IMR-90 (cell line): ENCODE data around the gene PSMD1. TPM values are rescaled to one million over a fixed set of nuclear protein-coding genes. Genes with fewer than 3 reads are reported as not detected.

ENCODE experiments used
- ATAC-seq: fragments of 200-7000 bp; cut with Tn5 transposase; 2 replicates; pipeline ENCODE4 v1.9.1; 2020; ENCODE audit warnings: low read depth, mild to moderate bottlenecking, moderate library complexity
- BruUV-seq: library from RNA; stranded (reverse); fragments of 400-500 nt; replicated peaks from 2 replicates; lab custom pipeline; 2021; lab: Mats Ljungman, UMichigan
- CTCF ChIA-PET: fragments of 300-600 bp; formaldehyde crosslinking; extraction: SDS; loops from one replicate; lab custom pipeline; 2021; ENCODE audit warnings: antibody characterized with exemption; lab: Yijun Ruan, JAX
- POLR2A ChIA-PET: fragments of 300-600 bp; sonication (Branson Sonifier 250); formaldehyde crosslinking; loops from one replicate; lab custom pipeline; 2022; ENCODE audit warnings: antibody characterized with exemption; ENCODE audit not compliant: unreplicated experiment; lab: Charles Lee
- DNase-seq: peaks from one replicate; pipeline ENCODE4 v3.0.0; 2013
- H2AFZ ChIP-seq: replicated peaks from 2 replicates; pipeline ENCODE3; 2013; ENCODE audit warnings: low read length, mild to moderate bottlenecking; ENCODE audit not compliant: poor library complexity
- H2AK5ac ChIP-seq: 2 replicates; pipeline ENCODE4 v1.6.1; 2013; ENCODE audit warnings: low read depth, low read length, inconsistent platforms
- H2AK9ac ChIP-seq: replicated peaks from 2 replicates; pipeline ENCODE3; 2013; ENCODE audit warnings: mild to moderate bottlenecking, low read depth, low read length, moderate library complexity; ENCODE audit not compliant: poor library complexity
- H2BK120ac ChIP-seq: 2 replicates; pipeline ENCODE4 v1.6.1; 2013; ENCODE audit warnings: low read depth, low read length, inconsistent platforms
- H2BK15ac ChIP-seq: 3 replicates; pipeline ENCODE4 v1.6.1; 2013; ENCODE audit warnings: low read depth, low read length, inconsistent platforms
- H2BK20ac ChIP-seq: 2 replicates; pipeline ENCODE4 v1.6.1; 2013; ENCODE audit warnings: low read depth, mild to moderate bottlenecking, inconsistent platforms, low read length, moderate library complexity
- H2BK5ac ChIP-seq: 2 replicates; pipeline ENCODE4 v1.6.1; 2013; ENCODE audit warnings: mild to moderate bottlenecking, low read depth, low read length, inconsistent platforms; ENCODE audit not compliant: poor library complexity, severe bottlenecking
- H3K14ac ChIP-seq: replicated peaks from 2 replicates; pipeline ENCODE4 v1.6.1; 2013; ENCODE audit warnings: low read depth, low read length, inconsistent platforms
- H3K18ac ChIP-seq: 2 replicates; pipeline ENCODE4 v1.6.1; 2013; ENCODE audit warnings: low read depth, low read length, control low read depth
- H3K23ac ChIP-seq: 2 replicates; pipeline ENCODE4 v1.6.1; 2013; ENCODE audit warnings: low read depth, low read length, inconsistent platforms
- H3K27ac ChIP-seq: 2 replicates; pipeline ENCODE4 v1.5.1; 2013; ENCODE audit warnings: mild to moderate bottlenecking, control low read depth, low read length; ENCODE audit not compliant: insufficient read depth
- H3K27me3 ChIP-seq: 2 replicates; pipeline ENCODE4 v1.6.1; 2013; ENCODE audit warnings: low read length; ENCODE audit not compliant: control insufficient read depth, insufficient read depth
- H3K36me3 ChIP-seq: 2 replicates; pipeline ENCODE4 v1.6.1; 2013; ENCODE audit warnings: low read length, mixed read lengths; ENCODE audit not compliant: control insufficient read depth, insufficient read depth
- H3K4ac ChIP-seq: 2 replicates; pipeline ENCODE4 v1.6.1; 2013; ENCODE audit warnings: low read depth, low read length, inconsistent platforms
- H3K4me1 ChIP-seq: 2 replicates; pipeline ENCODE4 v1.6.1; 2013; ENCODE audit warnings: low read length, mixed read lengths; ENCODE audit not compliant: control insufficient read depth, insufficient read depth
- H3K4me2 ChIP-seq: 2 replicates; pipeline ENCODE4 v1.6.1; 2013; ENCODE audit warnings: low read depth, mild to moderate bottlenecking, control low read depth, low read length, moderate library complexity
- H3K4me3 ChIP-seq: 2 replicates; pipeline ENCODE4 v1.5.1; 2013; ENCODE audit warnings: low read depth, mild to moderate bottlenecking, control low read depth, low read length, moderate library complexity; ENCODE audit not compliant: insufficient read depth
- H3K56ac ChIP-seq: 2 replicates; pipeline ENCODE4 v1.6.1; 2013; ENCODE audit warnings: low read length, inconsistent platforms; ENCODE audit not compliant: insufficient read depth; ENCODE audit errors: extremely low read depth
- H3K79me1 ChIP-seq, 2 experiments: 2 replicates each; pipeline ENCODE4 v1.6.1; 2013; ENCODE audit warnings: low read length in 2 of 2, inconsistent platforms in 1 of 2, low read depth in 1 of 2
- H3K9ac ChIP-seq: 2 replicates; pipeline ENCODE4 v1.6.1; 2013; ENCODE audit warnings: low read depth, low read length, control low read depth
- H3K9me1 ChIP-seq: 2 replicates; pipeline ENCODE4 v1.6.1; 2013; ENCODE audit warnings: low read length, inconsistent platforms; ENCODE audit not compliant: insufficient read depth
- H3K9me3 ChIP-seq: 2 replicates; pipeline ENCODE4 v1.6.1; 2013; ENCODE audit warnings: low read length; ENCODE audit not compliant: control insufficient read depth, insufficient read depth
- H4K20me1 ChIP-seq: 2 replicates; pipeline ENCODE4 v1.6.1; 2013; ENCODE audit warnings: low read length, inconsistent platforms; ENCODE audit not compliant: insufficient read depth
- H4K5ac ChIP-seq: 2 replicates; pipeline ENCODE4 v1.6.1; 2013; ENCODE audit warnings: mild to moderate bottlenecking, low read depth, low read length, control low read depth
- H4K8ac ChIP-seq, 2 experiments: 2 replicates each; pipeline ENCODE4 v1.6.1; 2013; ENCODE audit warnings: low read depth in 2 of 2, low read length in 2 of 2, control low read depth in 1 of 2, inconsistent platforms in 1 of 2
- H4K91ac ChIP-seq: 2 replicates; pipeline ENCODE4 v1.6.1; 2013; ENCODE audit warnings: low read depth, low read length, inconsistent platforms; ENCODE audit not compliant: insufficient read depth
- BHLHE40 ChIP-seq: fragments of 150-350 bp; IDR thresholded peaks from 2 replicates; pipeline ENCODE4 v1.6.1; 2016; ENCODE audit warnings: mild to moderate bottlenecking, low read depth, low read length
- CEBPB ChIP-seq: IDR thresholded peaks from 2 replicates; pipeline ENCODE4 v1.6.1; 2012; ENCODE audit warnings: low read depth, low read length, improper control_type of control experiment
- CHD1 ChIP-seq: IDR thresholded peaks from 2 replicates; pipeline ENCODE4 v1.6.1; 2012; ENCODE audit warnings: low read depth, low read length, improper control_type of control experiment
- FOS ChIP-seq: fragments of 150-350 bp; IDR thresholded peaks from 2 replicates; pipeline ENCODE4 v1.6.1; 2016; ENCODE audit warnings: low read depth, low read length
- MAFK ChIP-seq: IDR thresholded peaks from 2 replicates; pipeline ENCODE4 v1.6.1; 2012; ENCODE audit warnings: low read depth, low read length, improper control_type of control experiment
- MAZ ChIP-seq: IDR thresholded peaks from 2 replicates; pipeline ENCODE4 v1.6.1; 2012; ENCODE audit warnings: low read depth, mild to moderate bottlenecking, low read length, improper control_type of control experiment, moderate library complexity, borderline replicate concordance
- MXI1 ChIP-seq: IDR thresholded peaks from 2 replicates; pipeline ENCODE4 v1.6.1; 2012; ENCODE audit warnings: low read depth, mild to moderate bottlenecking, low read length, moderate library complexity, borderline replicate concordance
- NFE2L2 ChIP-seq: fragments of 150-350 bp; IDR thresholded peaks from 2 replicates; pipeline ENCODE4 v1.6.1; 2016; ENCODE audit warnings: low read depth, mild to moderate bottlenecking, low read length
- POLR2A ChIP-seq: IDR thresholded peaks from 2 replicates; pipeline ENCODE4 v1.6.1; 2012; ENCODE audit warnings: mild to moderate bottlenecking, low read depth, low read length
- RAD21 ChIP-seq: IDR thresholded peaks from 2 replicates; pipeline ENCODE4 v1.6.1; 2012; ENCODE audit warnings: low read length, improper control_type of control experiment
- RCOR1 ChIP-seq: IDR thresholded peaks from 2 replicates; pipeline ENCODE4 v1.6.1; 2012; ENCODE audit warnings: mild to moderate bottlenecking, low read length, improper control_type of control experiment; ENCODE audit not compliant: insufficient replicate concordance
- RFX5 ChIP-seq: IDR thresholded peaks from 2 replicates; pipeline ENCODE4 v1.8.0; 2012; ENCODE audit warnings: low read depth, mild to moderate bottlenecking, low read length, moderate library complexity
- SMC3 ChIP-seq: fragments of 150-350 bp; IDR thresholded peaks from 2 replicates; pipeline ENCODE4 v1.6.1; 2016; ENCODE audit warnings: low read depth, mild to moderate bottlenecking, antibody characterized with exemption, low read length, moderate library complexity
- WGBS, 2 experiments: methylation state at CpG; one replicate each; pipeline versions ENCODE4 v1.1.5 to v1.1.7; 2013; ENCODE audit warnings: missing lambda C conversion rate in 2 of 2; ENCODE audit not compliant: insufficient read length in 1 of 2; ENCODE audit errors: extremely low coverage in 2 of 2; 5-methylcytosine and 5-hydroxymethylcytosine counted together
- dilution Hi-C: fragments of 300-500 bp; cut with HindIII; formaldehyde crosslinking; loops from one replicate; pipeline ENCODE4 v1.14.3; 2018; ENCODE audit warnings: low sequenced_read_pairs; ENCODE audit not compliant: unreplicated experiment
- in situ Hi-C: fragments of 300-500 bp; cut with MboI; formaldehyde crosslinking; loops from 3 replicates; pipeline ENCODE4 v1.14.3; 2019; ENCODE audit warnings: low sequenced_read_pairs, inconsistent platforms, mixed read lengths
- intact Hi-C: fragments of 100-400 bp; cut with micrococcal nuclease; formaldehyde crosslinking; loops from 2 replicates; pipeline ENCODE4 v1.10.0; 2022
- polyA plus RNA-seq, 3 experiments: library from polyadenylated mRNA; depleted of rRNA; stranded (reverse); fragments of >200 nt; gene quantifications; 2 replicates each; pipeline ENCODE4 v1.2.3, GENCODE V29; 2012; ENCODE audit warnings: low replicate concordance in 1 of 3
- total RNA-seq: library from RNA; depleted of rRNA; stranded (reverse); fragments of >200 nt; gene quantifications from 2 replicates; pipeline ENCODE4 v1.2.3, GENCODE V29; 2012
- TF ChIP-seq, protein P1 (sequence below): conservative IDR thresholded peaks from 2 replicates; pipeline ENCODE4 v1.5.1; 2012; ENCODE audit warnings: mild to moderate bottlenecking, low read depth, low read length, improper control_type of control experiment
- TF ChIP-seq, protein P2 (sequence below): fragments of 150-350 bp; IDR thresholded peaks from 2 replicates; pipeline ENCODE4 v1.6.1; 2017; ENCODE audit warnings: mild to moderate bottlenecking, antibody characterized with exemption, low read length, low read depth
- TF ChIP-seq, protein P3 (sequence below): fragments of 150-350 bp; IDR thresholded peaks from 2 replicates; pipeline ENCODE4 v1.6.1; 2016; ENCODE audit warnings: low read depth, mild to moderate bottlenecking, low read length, moderate library complexity, borderline replicate concordance

PSMD1 gene
- total and polyA plus RNA-seq, 2 of the 4 experiments (the other 2 are of a cell fraction): 89.8 to 181 TPM

- intact Hi-C loops (no loop called here), dilution Hi-C loops (no loop called here), in situ Hi-C loops (no loop called here)
- POLR2A ChIA-PET: no interaction called here
- Histone ChIP-seq H3K23ac (no peak overlapping the region), H4K8ac (no peak overlapping the region), H3K56ac (no peak overlapping the region), H3K4me2 (no peak overlapping the region), H4K5ac (no peak overlapping the region), H3K4me3 (no peak overlapping the region), H2BK5ac (no peak overlapping the region), H2BK20ac (no peak overlapping the region), H3K79me1 (peaks cover 15 to 36% of the 10 kb centered on the region in 2 experiments), H3K14ac (no peak overlapping the region), H2AK5ac (no peak overlapping the region), H3K9me1 (no peaks in the 10 kb centered on the region), H4K20me1 (no peaks in the 10 kb centered on the region), H2AFZ (no peak overlapping the region), H3K36me3 (peaks cover 32% of the 10 kb centered on the region), H3K27ac (no peak overlapping the region), H3K9me3 (peaks cover 2% of the 10 kb centered on the region; the same call in 1 of the 2 replicates), H2BK15ac (no peak overlapping the region), H3K4ac (no peak overlapping the region), H4K91ac (no peak overlapping the region), H2AK9ac (no peak overlapping the region), H3K18ac (no peak overlapping the region), H3K27me3 (no peaks in the 10 kb centered on the region), H3K4me1 (no peaks in the 10 kb centered on the region), H2BK120ac (no peak overlapping the region), H3K9ac (no peak overlapping the region)
- CTCF ChIA-PET: interaction anchor here (1.3 kb wide), 1 partner anchor 270 kb away, joined by 3 read pairs; no protein-coding TSS in a partner anchor
- TF ChIP-seq MAFK (no peak), POLR2A (no peak), MXI1 (no peak), CHD1 (no peak), BHLHE40 (no peak), NFE2L2 (no peak), RFX5 (no peak), CEBPB (no peak), RCOR1 (no peak), FOS (no peak), MAZ (no peak), RAD21 (no peak), SMC3 (no peak)
- TF ChIP-seq, protein P1, sequence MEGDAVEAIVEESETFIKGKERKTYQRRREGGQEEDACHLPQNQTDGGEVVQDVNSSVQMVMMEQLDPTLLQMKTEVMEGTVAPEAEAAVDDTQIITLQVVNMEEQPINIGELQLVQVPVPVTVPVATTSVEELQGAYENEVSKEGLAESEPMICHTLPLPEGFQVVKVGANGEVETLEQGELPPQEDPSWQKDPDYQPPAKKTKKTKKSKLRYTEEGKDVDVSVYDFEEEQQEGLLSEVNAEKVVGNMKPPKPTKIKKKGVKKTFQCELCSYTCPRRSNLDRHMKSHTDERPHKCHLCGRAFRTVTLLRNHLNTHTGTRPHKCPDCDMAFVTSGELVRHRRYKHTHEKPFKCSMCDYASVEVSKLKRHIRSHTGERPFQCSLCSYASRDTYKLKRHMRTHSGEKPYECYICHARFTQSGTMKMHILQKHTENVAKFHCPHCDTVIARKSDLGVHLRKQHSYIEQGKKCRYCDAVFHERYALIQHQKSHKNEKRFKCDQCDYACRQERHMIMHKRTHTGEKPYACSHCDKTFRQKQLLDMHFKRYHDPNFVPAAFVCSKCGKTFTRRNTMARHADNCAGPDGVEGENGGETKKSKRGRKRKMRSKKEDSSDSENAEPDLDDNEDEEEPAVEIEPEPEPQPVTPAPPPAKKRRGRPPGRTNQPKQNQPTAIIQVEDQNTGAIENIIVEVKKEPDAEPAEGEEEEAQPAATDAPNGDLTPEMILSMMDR: no peak
- TF ChIP-seq, protein P2, sequence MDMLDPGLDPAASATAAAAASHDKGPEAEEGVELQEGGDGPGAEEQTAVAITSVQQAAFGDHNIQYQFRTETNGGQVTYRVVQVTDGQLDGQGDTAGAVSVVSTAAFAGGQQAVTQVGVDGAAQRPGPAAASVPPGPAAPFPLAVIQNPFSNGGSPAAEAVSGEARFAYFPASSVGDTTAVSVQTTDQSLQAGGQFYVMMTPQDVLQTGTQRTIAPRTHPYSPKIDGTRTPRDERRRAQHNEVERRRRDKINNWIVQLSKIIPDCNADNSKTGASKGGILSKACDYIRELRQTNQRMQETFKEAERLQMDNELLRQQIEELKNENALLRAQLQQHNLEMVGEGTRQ: no peak
- TF ChIP-seq, protein P3, sequence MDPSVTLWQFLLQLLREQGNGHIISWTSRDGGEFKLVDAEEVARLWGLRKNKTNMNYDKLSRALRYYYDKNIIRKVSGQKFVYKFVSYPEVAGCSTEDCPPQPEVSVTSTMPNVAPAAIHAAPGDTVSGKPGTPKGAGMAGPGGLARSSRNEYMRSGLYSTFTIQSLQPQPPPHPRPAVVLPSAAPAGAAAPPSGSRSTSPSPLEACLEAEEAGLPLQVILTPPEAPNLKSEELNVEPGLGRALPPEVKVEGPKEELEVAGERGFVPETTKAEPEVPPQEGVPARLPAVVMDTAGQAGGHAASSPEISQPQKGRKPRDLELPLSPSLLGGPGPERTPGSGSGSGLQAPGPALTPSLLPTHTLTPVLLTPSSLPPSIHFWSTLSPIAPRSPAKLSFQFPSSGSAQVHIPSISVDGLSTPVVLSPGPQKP: no peak
- ATAC-seq (no peak), DNase-seq (no peak)
- BruUV-seq: no TSS peak
- WGBS, 2 experiments: no CpG with 5 or more reads among the region's 5 CpGs
Measured at GRCh38 chr2:231093933-231094332, 37.3 kb downstream of the PSMD1 start.
